GM18907 (cell line): ENCODE data around the gene SLC22A1.
"Not testable (repeated sequence)": the region's sequence is repeated elsewhere in the genome, so short reads cannot be mapped to it uniquely, and the experiment has no call there.

Experiments
- ATAC-seq: cut with Tn5 transposase; IDR thresholded peaks from one replicate; pipeline ENCODE4 v1.9.1; 2021; ENCODE audit warnings: mild to moderate bottlenecking, moderate library complexity; ENCODE audit not compliant: unreplicated experiment

Gene SLC22A1

GRCh38 chr6:160137130-160137988 is 15.7 kb downstream of the SLC22A1 start:
- no peak for ATAC-seq

- peak; percentile 66 for ATAC-seq
These were observed 16.6 kb downstream of the SLC22A1 start for GRCh38 chr6:160137989-160138835.

- ATAC-seq, result no peak
These were observed 17.3 kb downstream of the SLC22A1 start for GRCh38 chr6:160138839-160139419.

GRCh38 chr6:160139420-160139851 is 17.8 kb downstream of the SLC22A1 start:
- no peak for ATAC-seq

- ATAC-seq, result not testable (repeated sequence)
These were observed 18.9 kb downstream of the SLC22A1 start for GRCh38 chr6:160140493-160140892.

GRCh38 chr6:160141001-160141726 is 19.5 kb downstream of the SLC22A1 start:
- ATAC-seq, result no peak

- no peak for ATAC-seq
These were observed 20.6 kb downstream of the SLC22A1 start for GRCh38 chr6:160142115-160142715.

GRCh38 chr6:160146454-160147145 is 25.0 kb downstream of the SLC22A1 start:
- ATAC-seq, result no peak

- no peak for ATAC-seq
These were observed 25.5 kb downstream of the SLC22A1 start for GRCh38 chr6:160147146-160147536.

GRCh38 chr6:160154471-160154870 is 32.9 kb downstream of the SLC22A1 start:
- ATAC-seq, result no peak

GRCh38 chr6:160156842-160157241 is 35.2 kb downstream of the SLC22A1 start:
- ATAC-seq, result no peak

- ATAC-seq, result no peak
These were observed 38.8 kb downstream of the SLC22A1 start for GRCh38 chr6:160160450-160160849.

- ATAC-seq, result no peak
These were observed 39.5 kb downstream of the SLC22A1 start for GRCh38 chr6:160160929-160161646.

- ATAC-seq, result no peak
These were observed 40.0 kb downstream of the SLC22A1 start for GRCh38 chr6:160161647-160161986.

GRCh38 chr6:160162030-160162566 is 40.5 kb downstream of the SLC22A1 start:
- ATAC-seq, result no peak

- ATAC-seq, result no peak
These were observed 41.8 kb downstream of the SLC22A1 start for GRCh38 chr6:160163425-160163824.

GRCh38 chr6:160163912-160164311 is 42.3 kb downstream of the SLC22A1 start:
- ATAC-seq, result no peak

- ATAC-seq, result not testable (repeated sequence)
These were observed 44.3 kb downstream of the SLC22A1 start for GRCh38 chr6:160165928-160166327.
